Uterus (tissue), 4 donors: ENCODE measurements around the gene SLC22A2. TPM values are rescaled to one million over a fixed set of nuclear protein-coding genes. Genes with fewer than 3 reads are reported as not detected.
"Not testable (repeated sequence)": the region's sequence is repeated elsewhere in the genome, so short reads cannot be mapped to it uniquely, and the experiment has no call there.

Experiments used
- DNase-seq, 2 donors: peaks; one replicate each; pipeline ENCODE4 v3.0.0-alpha.2; 2019 to 2020
- H3K27ac ChIP-seq, 2 donors: fragments of 200-600 bp; sonication (generic); 1 replicate in 1 of 2; 2 replicates in 1 of 2; pipeline ENCODE4 v1.5.1; 2016 to 2018
- H3K27me3 ChIP-seq, 2 donors: fragments of 200-600 bp; sonication (generic); one replicate each; pipeline ENCODE4 v1.5.1; 2018 to 2019; ENCODE audit warnings: control low read depth in 1 of 2
- H3K36me3 ChIP-seq, 2 donors: fragments of 200-600 bp; sonication (generic); one replicate each; pipeline ENCODE4 v1.5.1; 2019; ENCODE audit warnings: control low read depth in 1 of 2
- H3K4me1 ChIP-seq, 2 donors: fragments of 200-600 bp; sonication (generic); one replicate each; pipeline ENCODE4 v1.5.1; 2018 to 2019; ENCODE audit warnings: control low read depth in 1 of 2
- H3K4me3 ChIP-seq, 2 donors: fragments of 200-600 bp; sonication (generic); 1 replicate in 1 of 2; 2 replicates in 1 of 2; pipeline ENCODE4 v1.5.1; 2018 to 2019; ENCODE audit warnings: mild to moderate bottlenecking in 1 of 2
- H3K9me3 ChIP-seq, 2 donors: fragments of 200-600 bp; sonication (generic); one replicate each; pipeline ENCODE4 v1.5.1; 2019; ENCODE audit warnings: control low read depth in 1 of 2
- POLR2A ChIP-seq, 2 donors: fragments of 450-650 bp; IDR thresholded peaks; one replicate each; pipeline ENCODE4 v1.6.1; 2016; ENCODE audit warnings: antibody characterized with exemption in 2 of 2, mild to moderate bottlenecking in 1 of 2, moderate library complexity in 1 of 2
- intact Hi-C: fragments of 100-400 bp; cut with DNase I; formaldehyde crosslinking; loops from one replicate; pipeline ENCODE4 v1.15.1; 2023; ENCODE audit warnings: low total_unique reads
- total RNA-seq, 4 donors: library from RNA; depleted of rRNA in 3 of 4; stranded (reverse); fragments of >200 nt in 3 of 4; gene quantifications; one replicate each; pipeline versions ENCODE4 v1.1.0 to v1.2.4, GENCODE V29; 2014 to 2023
- TF ChIP-seq, protein P1 (sequence below), 4 experiments: fragments of 200-600 bp in 2 of 4; fragments of 450-650 bp in 2 of 4; sonication (generic) in 2 of 4; IDR thresholded peaks; one replicate each; pipeline ENCODE4 v1.5.1; 2016 to 2019; ENCODE audit warnings: antibody characterized with exemption in 4 of 4, mild to moderate bottlenecking in 2 of 4, moderate library complexity in 1 of 4
- donor health status: DM: yes; HTN: yes; CAD: no.

The SLC22A2 gene
- total RNA-seq, 4 donors from 2014 or later, result 0.21 TPM; not detected in 3

DNA sequence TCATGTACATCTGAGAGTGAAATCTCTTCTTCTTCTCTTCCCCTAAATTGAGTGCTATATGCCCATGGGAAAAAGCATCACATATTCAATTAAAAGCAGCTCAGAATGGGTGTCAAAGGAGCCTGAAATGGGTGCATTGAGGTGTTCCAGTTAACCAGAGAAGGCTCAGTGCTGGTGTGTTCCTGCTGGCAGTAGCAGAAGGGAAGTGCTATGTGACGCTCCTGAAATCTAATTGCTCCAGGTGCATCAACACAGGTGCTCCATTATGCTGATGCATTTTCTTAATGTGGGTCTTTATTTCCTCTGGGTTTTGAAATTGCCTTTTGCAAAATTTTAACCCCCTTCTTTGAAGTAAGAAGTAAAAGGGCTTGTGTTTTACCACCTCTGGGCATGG is 17.9 kb downstream of the SLC22A2 start:
- no peak overlapping the region for H3K4me3 ChIP-seq
- no peaks in the 10 kb centered on the region for H3K27me3 ChIP-seq
- H3K27ac ChIP-seq, result no peak overlapping the region
- no peak for TF ChIP-seq POLR2A (IDR thresholded peaks at IDR 0.05)
- TF ChIP-seq, protein P1, sequence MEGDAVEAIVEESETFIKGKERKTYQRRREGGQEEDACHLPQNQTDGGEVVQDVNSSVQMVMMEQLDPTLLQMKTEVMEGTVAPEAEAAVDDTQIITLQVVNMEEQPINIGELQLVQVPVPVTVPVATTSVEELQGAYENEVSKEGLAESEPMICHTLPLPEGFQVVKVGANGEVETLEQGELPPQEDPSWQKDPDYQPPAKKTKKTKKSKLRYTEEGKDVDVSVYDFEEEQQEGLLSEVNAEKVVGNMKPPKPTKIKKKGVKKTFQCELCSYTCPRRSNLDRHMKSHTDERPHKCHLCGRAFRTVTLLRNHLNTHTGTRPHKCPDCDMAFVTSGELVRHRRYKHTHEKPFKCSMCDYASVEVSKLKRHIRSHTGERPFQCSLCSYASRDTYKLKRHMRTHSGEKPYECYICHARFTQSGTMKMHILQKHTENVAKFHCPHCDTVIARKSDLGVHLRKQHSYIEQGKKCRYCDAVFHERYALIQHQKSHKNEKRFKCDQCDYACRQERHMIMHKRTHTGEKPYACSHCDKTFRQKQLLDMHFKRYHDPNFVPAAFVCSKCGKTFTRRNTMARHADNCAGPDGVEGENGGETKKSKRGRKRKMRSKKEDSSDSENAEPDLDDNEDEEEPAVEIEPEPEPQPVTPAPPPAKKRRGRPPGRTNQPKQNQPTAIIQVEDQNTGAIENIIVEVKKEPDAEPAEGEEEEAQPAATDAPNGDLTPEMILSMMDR (IDR thresholded peaks at IDR 0.05), result no peak
- H3K36me3 ChIP-seq, result no peaks in the 10 kb centered on the region
- no peaks in the 10 kb centered on the region for H3K9me3 ChIP-seq
- intact Hi-C loops, result no loop called here
- no peaks in the 10 kb centered on the region for H3K4me1 ChIP-seq
- no peak for DNase-seq

DNA sequence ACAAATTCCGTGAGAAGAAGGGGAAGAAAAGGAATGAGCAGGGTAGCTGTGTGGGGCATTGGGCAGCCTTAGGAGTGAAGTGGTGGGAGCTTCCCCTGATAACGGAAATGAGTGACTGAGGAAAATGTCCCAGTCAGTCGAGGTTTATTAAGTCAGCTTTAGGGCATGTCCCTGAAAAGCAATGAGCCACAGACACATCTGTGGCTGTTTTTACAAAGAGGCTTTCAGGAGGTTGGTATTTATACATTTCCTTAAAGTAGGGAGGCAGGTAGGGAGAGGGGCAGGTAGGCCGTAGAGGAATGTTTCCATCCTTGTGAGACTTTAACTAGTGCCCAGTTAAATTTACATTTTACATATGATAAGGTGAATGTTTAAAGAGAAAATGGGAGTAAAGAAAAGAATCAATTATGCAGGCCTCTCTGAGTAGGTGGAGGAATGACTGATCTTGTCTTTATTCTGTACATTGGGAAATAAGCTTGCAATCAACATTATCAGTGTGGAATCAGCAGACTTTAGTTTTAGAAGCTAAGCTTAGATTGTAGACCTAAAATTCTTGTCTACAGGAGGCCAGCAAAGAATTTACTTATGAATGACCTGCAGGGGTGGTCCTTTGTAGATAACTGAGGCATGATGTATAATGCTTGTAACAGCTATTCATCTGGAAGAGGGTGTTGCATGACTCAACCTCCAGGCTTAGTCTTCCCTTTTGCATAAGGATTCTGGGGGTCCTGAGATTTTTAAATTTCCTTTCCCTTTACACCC is 18.5 kb downstream of the SLC22A2 start:
- Histone ChIP-seq H3K4me1 (no peaks in the 10 kb centered on the region), H3K9me3 (no peaks in the 10 kb centered on the region), H3K36me3 (no peaks in the 10 kb centered on the region), H3K4me3 (no peak overlapping the region), H3K27me3 (no peaks in the 10 kb centered on the region), H3K27ac (no peak overlapping the region)
- TF ChIP-seq, protein P1 (IDR thresholded peaks at IDR 0.05), result no peak
- intact Hi-C loops, result no loop called here
- DNase-seq, result no peak

DNA sequence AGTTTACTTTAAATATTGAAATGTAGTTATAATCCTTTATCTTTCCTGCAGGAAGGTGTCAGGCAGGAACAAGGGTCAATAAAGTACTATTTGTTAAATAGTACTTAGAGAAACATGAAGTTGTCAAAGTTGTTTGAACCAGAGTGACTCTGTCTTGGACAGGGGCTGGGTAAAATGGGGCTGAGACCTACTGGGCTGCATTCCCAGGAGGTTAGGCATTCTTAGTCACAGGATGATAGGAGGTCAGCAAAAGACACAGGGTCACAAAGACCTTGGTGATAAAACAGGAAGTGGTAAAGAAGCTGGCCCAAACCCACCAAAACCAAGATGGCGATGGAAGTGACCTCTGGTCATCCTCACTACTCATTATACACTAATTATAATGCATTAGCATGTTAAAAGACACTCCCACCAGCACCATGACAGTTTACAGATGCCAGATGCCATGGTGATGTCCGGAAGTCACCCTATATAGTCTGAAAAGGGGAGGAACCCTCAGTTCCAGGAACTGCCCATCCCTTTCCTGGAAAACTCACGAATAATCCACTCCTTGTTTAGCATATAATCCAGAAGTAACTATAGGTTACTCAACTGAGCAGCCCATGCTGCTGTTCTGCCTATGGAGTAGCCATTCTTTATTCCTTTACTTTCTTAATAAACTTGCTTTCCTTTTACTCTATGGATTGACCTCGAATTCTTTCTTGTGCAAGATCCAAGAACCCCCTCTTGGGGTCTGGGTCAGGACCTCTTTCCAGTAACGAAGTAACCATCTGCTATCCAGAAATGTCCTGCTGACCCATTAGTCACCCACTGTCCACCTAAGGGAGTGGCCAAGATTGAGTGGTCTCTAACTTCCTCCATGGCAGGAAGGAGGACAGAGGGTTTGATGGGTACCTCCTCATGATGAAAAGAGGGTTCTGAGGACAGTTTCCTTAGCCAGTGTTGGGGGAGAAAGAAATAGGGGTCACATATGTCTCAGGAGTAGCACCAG is 19.6 kb downstream of the SLC22A2 start:
- Histone ChIP-seq H3K27me3 (no peaks in the 10 kb centered on the region), H3K36me3 (no peaks in the 10 kb centered on the region), H3K27ac (peak overlapping the region in 1 of 2 donors; percentile 30), H3K4me1 (no peaks in the 10 kb centered on the region), H3K9me3 (no peaks in the 10 kb centered on the region), H3K4me3 (no peak overlapping the region)
- TF ChIP-seq POLR2A (IDR thresholded peaks at IDR 0.05), result no peak
- TF ChIP-seq, protein P1 (IDR thresholded peaks at IDR 0.05), result no peak
- no peak for DNase-seq
- intact Hi-C loops, result no loop called here

DNA sequence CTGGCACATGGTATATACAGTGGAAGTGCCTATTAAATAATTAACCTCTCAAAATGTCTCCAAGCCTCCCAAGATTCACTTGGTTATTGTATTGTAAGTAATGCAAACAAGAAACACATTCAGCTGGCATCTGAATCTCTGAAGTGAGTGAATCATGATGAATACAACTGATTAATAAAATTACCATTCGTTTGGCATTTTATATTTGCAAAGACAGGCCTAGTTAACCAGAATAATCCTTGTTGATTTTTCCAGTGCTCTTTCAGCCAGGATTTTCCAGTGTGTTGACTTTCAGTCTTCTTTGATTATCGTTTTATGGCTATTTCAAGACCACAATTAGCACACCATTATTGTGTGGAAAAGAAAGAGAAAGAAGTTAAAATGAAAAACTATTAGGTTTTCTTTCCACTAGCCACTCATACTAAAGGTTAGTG is 20.3 kb downstream of the SLC22A2 start:
- Histone ChIP-seq H3K36me3 (no peaks in the 10 kb centered on the region), H3K4me3 (no peak overlapping the region), H3K4me1 (no peaks in the 10 kb centered on the region), H3K27ac (peak overlapping the region in 1 of 2 donors; percentile 30), H3K27me3 (no peaks in the 10 kb centered on the region), H3K9me3 (no peaks in the 10 kb centered on the region)
- intact Hi-C loops, result no loop called here
- TF ChIP-seq, protein P1 (IDR thresholded peaks at IDR 0.05), result no peak
- TF ChIP-seq POLR2A (IDR thresholded peaks at IDR 0.05), result no peak
- DNase-seq, result no peak

DNA sequence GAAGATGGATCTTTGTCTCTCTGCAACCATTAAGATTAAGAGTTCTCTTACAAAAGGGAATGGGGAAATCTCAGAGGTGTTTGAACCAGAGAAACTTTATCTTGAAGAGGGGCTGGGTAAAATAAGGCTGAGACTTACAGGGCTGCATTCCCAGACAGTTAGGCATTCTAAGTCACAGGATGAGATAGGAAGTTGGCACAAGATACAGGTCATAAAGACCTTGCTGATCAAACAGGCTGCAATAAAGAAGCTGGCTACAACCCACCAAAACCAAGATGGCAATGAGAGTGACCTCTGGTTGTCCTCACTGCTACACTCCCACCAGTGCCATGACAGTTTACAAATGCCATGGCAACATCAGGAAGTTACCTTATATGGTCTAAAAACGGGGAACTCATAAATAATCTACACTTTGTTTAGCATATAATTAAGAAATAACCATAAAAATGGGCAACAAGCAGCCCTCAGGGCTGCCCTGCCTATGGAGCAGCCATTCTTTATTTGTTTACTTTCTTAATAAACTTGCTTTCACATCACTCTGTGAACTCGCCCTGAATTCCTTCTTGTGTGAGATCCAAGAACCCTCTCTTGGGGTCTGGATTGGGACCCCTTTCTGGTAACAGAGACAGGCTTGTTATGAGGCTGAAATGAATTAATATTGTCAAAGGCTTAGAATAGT is 20.9 kb downstream of the SLC22A2 start:
- H3K27me3 ChIP-seq, H3K9me3 ChIP-seq, H3K4me1 ChIP-seq, intact Hi-C loops, DNase-seq, H3K4me3 ChIP-seq, H3K36me3 ChIP-seq: not testable (repeated sequence)
- H3K27ac ChIP-seq, result peak overlapping the region in 1 of 2 donors; percentile 17

DNA sequence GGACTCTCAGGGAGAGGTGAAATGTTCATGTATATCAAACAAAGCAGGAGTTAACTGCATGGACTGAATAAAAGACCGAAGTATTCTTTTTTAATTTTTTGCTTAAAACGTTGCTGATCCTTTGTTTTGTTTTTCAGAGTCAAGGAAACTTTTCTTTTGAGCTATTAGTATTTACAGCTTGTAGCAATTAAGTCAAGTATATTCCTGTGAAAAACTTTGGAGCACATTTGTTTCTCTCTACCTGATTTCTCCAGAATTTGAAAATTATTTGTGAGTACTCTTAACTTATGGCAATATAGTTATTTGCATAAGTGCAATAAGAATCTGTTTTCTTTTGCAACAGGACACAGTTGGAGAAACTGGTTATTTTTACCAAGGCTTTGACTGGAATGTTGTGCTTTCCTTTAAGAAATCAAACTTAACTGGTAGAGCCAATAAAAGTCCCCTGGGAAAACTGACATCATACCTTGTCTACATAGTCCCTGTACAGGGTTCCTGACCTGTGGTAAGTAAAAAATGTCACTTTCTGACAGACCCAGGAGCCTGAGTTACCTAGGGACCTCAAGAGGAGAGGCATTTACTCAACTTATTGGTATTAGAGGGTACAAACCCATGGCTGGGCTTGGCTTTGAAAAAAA is 22.3 kb downstream of the SLC22A2 start:
- H3K36me3 ChIP-seq, H3K9me3 ChIP-seq, H3K4me3 ChIP-seq, H3K27me3 ChIP-seq, DNase-seq, H3K27ac ChIP-seq, intact Hi-C loops, H3K4me1 ChIP-seq: not testable (repeated sequence)

DNA sequence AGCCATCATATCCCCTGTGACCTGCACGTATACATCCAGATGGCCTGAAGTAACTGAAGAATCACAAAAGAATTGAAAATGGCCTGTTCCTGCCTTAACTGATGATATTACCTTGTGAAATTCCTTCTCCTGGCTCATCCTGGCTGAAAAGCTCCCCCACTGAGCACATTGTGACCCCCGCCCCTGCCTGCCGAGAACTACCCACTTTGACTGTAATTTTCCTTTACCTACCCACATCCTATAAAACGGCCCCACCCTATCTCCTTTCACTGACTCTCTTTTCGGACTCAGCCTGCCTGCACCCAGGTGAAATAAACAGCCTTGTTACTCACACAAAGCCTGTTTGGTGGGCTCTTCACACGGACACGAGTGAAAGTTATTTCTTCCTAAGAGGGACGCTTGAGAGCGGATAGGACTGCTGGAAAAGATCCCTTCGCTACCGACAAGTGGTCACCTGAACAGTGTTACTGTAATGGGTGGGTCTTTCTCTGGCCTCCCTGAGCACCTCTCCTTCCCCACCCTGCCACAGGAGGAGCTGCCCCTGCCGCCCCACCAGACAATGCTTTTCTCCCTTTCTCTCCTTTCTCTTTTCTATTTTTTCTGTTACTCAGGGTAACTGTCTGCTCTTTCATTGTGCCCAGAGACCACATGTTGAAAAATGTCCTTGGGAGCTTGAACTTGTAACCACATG is 24.5 kb downstream of the SLC22A2 start:
- H3K27me3 ChIP-seq, H3K9me3 ChIP-seq, H3K36me3 ChIP-seq, H3K4me3 ChIP-seq, intact Hi-C loops, DNase-seq, H3K27ac ChIP-seq, H3K4me1 ChIP-seq: not testable (repeated sequence)
